HTERT RPE-1 (cell line): Measurements from ENCODE around the gene SLC5A5.

Experiments
- in situ Hi-C: fragments of 300-500 bp; cut with MboI; formaldehyde crosslinking; loops from 4 replicates; pipeline ENCODE4 v1.14.3; 2020; ENCODE audit warnings: low sequenced_read_pairs

SLC5A5 gene

DNA sequence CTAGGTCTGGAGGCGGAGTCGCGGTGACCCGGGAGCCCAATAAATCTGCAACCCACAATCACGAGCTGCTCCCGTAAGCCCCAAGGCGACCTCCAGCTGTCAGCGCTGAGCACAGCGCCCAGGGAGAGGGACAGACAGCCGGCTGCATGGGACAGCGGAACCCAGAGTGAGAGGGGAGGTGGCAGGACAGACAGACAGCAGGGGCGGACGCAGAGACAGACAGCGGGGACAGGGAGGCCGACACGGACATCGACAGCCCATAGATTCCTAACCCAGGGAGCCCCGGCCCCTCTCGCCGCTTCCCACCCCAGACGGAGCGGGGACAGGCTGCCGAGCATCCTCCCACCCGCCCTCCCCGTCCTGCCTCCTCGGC lies at the start of gene SLC5A5:
Gene SLC5A5 (plus strand): TSS at position 68 of the 373 bp plus-strand sequence. CDS start 375 bp downstream, outside the sequence.
- in situ Hi-C loops: no loop called here

DNA sequence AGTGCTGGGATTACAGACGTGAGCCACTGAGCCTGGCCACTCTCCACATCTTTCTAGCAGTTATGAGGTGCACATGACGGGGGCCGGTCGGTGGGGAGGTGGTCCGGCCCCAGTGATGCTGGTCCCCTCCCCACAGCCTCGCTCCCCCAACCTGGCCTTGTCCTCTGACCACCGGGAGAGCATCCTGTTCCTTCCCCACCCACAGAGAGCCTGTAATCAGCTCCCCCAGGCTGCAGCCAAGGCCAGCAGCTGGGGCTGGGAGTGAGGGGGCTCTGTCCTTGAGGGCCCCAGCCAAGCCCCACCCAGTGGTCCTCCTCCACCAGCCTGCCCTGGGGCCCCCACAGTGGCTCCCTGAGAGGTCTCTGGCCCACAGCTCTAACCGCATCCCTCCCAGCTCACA lies 47.4 kb upstream of the SLC5A5 start:
- in situ Hi-C loops: no loop called here

DNA sequence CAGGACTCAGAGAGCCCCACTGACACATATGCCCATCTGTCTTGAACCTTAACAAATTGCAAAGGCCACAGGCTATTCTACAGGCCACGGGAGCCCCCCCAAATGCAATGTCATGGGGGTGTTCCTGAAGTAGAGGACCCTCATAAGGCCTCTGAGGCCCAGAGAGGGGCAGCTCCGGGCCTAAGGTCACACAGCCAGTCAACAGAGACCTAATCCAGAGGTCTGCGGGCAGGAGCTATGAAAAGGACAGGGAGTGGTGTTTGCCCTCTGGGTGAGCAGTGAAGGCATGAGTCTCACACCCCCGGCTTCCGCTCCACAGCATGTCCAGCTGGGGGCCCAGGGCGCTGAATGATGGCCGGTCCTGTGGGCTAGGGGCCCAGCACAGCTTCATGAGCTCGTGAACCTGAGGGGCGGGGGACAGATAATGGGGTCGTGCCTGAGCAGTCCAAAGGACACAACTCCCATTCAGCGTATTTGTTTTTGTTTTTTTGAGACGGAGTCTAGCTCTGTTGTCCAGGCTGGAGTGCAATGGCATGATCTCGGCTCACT lies 45.2 kb upstream of the SLC5A5 start:
- in situ Hi-C loops: no loop called here

DNA sequence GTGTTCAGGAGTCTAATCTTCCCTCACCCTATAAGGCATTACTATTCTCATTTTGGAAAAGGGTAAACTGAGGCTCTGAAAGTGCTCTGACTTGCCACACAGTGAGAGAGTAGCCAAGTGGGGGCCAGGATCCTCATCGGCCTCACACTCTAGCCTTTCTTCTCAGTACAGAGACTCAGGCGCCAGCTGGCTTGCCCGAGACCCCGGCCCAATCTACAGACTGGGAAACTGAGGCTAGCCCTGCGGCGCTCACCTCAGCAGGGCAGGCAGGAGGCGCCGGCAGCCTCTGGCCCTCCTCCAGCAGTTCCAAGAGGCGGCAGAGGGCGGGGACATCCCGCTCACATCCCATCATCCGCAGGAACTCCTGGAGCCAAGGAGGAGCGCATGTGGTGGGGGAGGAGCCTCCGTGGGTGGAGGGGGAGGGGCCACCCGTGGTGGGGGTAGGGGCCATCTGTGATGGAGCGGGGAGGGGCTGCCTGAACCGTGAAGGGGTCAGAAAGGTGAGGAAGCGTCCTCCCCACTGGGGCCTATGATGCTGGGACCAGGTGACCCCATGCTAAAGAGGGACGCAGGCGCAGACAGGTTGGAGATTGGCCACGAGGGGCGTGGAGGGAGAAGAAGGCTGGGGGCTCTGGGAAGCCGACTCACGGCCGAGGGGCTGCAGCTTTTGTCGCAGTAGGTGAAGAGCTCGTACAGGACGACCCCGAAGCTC lies 41.7 kb upstream of the SLC5A5 start:
- in situ Hi-C loops: no loop called here

DNA sequence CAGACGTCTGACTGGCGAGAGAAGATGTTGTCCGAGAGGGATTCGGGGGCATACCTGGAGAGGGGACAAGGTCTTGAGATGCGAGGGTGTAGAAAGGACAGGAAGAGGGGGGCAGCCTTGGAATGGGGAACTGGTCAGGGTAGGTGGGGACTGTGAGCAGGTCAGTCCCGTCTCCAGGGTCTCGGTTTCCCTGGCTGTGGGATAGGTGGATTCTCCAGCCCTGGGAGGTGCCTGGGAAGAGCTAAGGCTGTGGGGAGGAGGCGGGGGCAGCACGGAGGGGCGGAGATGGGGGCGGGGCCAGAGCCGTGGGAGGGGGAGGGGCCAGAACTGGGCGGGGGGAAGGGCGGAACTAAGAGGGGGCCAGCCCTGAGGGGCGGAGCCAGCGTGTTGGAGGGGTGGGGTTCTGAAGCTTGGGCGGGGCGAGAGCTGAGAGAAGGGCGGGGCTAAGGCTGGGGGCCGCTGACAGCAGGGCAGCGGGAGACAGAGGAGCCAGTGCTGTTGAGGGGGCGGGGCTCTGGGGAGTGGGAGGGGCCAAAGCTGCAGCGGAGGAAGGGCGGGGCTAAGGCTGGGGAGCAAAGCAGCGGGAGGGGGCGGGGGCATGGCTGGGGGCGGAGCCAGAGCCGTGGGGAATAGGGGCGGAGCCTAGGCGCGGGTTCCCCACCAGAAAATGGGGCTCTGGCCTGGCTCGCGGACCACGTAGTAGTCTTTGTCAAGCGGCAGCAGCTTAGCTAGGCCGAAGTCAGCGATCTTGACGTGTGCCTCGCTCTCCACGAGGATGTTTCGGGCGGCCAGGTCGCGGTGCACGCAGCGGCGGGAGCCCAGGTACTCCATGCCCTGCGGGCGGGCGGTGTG lies 41.0 kb upstream of the SLC5A5 start:
- in situ Hi-C loops: no loop called here

DNA sequence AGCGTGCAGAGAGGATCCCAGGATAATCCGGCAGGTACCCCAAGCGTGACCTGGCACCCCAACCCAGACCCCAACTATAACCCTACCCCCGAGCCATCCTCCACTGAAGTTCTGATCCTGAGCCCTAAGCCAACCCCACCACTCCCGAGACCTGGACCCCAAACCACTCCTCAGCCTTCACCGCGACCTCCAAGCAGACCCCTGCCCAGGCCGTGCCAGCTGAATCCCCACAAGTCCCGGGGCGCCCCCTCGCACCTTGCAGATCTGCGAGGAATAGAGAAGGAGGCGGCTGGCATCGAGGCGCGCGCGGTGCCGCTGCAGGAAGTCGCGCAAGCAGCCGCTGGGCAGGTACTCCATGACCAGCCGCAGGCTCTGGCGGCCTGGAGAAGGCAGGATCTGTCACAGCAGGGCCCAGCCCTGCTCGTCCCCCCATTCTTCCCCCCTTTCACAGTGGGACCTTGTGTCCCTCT lies 40.3 kb upstream of the SLC5A5 start:
- in situ Hi-C loops: no loop called here

DNA sequence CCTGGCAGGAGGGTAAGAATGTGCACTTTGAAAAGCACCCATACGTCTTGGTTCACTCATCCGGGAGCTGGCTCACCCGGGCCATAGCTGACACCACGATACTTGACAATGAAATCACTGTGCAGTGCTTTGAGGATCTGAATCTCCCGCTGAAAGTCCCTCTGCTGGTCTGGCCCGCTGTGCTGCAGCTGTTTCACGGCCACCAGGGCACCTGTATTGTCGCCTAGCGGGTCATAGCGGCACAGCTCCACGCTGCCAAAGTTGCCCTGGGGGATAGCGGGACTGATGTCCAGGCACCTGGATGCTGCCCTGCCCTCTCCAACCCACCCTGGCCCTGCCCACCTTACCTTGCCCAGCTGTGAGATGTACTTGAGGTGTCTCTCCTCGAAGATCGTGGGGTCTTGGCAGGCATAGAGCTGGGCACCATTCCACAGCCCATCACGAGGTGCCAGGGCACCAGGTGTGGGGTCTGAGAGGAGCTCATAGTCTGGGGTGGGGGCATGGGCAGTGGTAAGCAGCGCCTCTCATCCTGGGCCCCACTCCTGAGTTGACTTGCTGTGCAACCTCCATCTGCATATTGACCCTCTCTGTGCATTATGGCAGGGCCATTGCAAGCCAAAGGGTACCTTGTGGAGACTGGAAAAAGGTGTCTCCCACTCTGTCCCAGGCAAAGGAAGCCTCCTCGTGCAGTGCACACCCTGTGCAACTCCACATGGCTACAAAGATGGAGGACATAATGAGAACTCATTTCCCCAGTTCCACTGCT lies 39.1 kb upstream of the SLC5A5 start:
- in situ Hi-C loops: no loop called here

DNA sequence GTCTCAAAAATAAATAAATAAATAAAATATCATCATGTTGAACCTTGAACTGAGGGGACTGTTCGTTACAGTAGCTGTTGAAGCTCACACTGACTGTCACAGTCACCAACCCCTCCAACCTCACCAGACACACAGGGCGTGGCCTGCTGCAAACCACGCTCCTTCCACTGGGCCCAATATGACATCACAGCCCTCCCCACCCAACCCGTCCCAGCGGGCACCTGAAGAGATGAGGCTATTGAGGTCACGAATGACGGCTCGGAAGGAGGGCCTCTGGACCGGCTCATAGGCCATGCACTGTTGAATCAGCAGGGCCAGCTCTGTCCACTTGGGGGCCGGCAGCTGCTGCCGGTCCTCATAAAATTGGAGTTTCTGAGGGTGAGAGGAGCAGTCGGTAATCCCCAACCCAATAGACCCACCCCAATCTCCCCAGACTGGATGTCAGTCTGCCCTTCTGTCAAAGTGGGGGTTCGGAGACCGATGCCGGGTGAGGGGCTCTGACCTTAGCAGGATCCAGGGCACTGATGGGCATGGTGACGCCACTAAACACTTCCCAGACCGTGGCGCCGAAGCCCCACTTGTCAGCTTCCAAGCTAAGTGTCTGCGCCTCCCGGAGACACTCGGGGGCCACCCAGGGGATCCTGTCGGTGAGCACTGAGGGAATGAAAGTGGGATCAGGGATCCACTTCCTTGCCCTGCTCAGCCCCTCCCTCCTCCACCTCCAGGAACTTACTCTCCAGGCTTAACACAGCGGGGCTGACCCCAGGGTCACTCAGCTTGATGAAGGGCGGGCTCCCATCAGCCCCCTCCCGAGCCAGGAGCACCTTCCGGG lies 37.2 kb upstream of the SLC5A5 start:
- in situ Hi-C loops: no loop called here

DNA sequence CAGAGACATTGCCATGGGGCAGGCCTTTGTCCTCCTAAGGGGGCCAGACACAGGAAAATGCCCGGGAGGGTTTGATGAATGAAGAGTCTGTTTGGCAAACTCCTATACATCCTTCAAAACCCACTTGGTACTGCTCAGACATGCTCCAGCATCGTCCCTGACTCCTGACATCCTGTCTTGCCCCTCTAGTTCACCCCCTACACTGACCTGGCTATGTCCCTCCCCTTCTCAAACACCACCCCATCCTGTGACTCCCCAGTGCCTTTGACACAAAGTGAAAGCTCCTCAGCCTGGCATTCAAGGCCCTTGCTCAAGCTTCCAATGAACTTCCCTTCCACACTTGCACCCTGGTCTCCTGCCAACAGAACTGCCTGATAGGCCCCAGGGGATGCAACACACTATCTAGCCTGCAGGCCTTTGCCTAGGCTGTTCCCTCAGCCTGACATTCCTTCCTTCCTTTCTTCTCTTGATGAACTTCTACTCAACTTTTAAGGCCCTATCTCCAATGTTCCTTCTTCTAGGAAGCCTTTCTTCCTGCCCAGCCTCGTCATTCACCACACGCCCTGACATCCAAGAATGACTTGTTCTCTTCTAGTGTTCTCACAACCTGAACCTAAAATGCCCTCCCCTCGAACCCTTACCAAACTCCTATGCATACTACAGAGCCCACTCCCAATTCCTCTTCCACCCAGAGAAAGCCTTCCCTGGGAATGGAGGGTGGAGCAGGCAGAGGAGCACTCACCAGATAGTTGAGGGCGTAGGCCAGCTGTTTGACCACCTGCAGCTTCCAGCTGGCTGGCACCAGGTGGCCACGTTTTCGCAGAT lies 36.4 kb upstream of the SLC5A5 start:
- in situ Hi-C loops: no loop called here

DNA sequence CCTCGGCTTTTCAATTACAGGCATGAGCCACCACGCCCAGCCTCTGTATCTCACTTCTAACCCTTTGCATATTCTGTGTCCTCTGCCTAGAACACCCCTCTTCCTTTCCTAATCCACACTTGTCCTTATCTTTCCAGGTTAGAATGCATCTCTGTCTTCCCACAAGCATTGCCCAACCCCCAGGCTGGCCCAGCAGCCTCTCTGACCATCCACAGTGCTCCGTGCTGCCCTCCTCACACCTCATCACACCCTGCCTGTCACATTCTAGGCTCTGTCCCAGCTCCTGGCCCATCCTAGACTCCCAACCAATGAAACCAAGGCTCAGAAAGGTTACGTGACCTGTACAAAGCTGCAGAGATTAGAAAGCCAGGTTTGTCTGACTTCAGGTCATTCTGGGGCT lies 35.2 kb upstream of the SLC5A5 start:
- in situ Hi-C loops: no loop called here

DNA sequence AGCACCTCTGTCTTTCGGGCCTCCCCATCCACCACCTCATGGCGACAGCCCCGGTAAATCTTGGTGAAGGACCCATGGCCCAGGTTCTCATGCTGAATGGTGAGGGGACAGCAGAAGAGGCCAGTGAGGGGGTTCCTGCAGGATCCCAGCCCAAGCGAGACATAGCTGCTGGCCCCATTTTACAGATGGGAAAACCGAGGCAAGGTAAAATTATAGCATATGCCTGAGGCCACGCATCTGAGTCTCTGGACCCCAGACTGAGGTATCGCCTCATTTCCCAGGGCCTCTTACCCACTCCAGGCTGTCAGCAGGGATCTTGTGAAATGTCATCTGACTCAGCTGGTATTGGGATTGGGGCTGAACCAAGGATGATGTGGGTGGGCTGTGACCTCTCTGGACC lies 33.8 kb upstream of the SLC5A5 start:
- in situ Hi-C loops: no loop called here

DNA sequence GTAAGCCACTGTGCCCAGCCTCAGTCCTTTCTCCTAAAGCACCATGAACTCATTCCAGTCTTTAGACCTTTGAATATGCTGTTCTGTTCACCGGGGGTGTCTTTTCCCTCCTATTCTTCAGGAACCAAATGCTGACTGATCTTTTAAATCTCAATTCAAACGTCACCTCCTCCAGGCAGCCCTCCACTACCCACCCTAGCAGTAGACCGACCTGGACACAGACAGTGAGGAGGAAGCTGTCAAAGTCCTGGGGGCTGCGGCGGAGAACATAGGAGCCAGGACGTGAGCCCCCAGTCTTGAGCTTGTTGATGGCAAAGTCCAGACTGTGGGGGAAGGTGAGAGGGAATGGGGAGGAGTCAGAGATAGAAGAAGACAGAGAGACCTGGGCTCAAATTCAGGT lies 31.7 kb upstream of the SLC5A5 start:
- in situ Hi-C loops: no loop called here

DNA sequence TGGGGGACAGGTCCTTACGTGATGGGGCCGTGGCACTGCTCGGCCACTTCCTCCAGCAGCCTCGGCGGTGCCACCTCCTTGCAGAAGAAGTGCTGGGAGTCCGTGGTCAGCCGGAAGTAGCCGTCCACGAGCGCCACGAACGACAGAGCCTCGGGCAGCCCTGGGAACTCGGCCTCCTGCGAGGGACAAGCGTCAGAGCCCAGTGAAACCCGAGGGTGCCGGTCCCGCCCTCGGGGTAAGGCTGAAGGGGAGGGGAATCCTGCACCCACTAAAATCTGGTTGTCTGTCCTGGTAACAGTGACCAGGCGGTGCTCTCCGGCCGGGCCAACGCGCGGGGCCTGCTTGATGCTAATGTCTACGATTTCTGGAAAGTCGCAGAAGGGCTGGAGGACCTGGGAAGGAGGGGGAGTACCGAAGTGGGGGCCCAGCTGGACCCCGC lies 30.4 kb upstream of the SLC5A5 start:
- in situ Hi-C loops: no loop called here

DNA sequence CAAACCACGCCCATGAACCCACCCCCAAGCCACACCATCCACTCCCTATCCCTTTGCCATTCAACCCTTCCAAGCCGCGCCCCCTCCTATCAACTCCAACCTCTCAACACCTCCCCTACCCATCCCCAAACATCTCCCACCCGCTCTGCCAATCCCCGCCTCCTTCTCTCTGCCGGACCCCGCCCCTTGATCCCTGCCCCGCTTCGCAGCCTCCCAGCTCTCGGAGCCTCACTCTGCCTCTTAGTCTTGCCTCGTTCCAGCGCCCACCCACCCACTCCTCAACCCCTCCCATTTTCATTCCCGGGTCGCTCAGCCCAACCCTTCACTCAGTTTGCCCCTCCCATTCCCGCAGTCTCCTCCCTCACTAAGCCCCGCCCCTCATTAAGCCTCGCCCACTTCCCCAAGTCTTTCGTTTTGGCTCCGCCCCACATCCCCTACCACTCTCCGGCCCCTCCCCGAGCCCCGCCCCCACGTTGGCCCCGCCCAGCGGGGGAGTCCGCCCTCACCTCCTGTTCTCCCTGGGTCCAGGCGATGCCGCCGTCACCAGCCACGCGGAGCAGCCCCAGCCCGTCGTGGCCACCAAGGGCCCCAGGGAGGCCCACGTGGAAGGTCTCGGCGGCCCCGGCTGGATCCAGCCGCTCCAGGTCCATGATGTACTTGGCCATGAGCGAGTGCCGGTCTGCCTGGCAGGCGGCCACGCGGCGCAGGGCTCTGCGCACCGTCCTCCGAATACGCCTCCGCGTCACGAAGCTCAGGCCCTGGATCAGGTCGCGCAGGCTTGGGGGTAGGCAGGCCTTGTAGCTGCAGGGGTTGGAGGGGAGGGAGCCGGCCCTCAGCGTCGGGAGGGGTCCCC lies 29.7 kb upstream of the SLC5A5 start:
- in situ Hi-C loops: no loop called here

DNA sequence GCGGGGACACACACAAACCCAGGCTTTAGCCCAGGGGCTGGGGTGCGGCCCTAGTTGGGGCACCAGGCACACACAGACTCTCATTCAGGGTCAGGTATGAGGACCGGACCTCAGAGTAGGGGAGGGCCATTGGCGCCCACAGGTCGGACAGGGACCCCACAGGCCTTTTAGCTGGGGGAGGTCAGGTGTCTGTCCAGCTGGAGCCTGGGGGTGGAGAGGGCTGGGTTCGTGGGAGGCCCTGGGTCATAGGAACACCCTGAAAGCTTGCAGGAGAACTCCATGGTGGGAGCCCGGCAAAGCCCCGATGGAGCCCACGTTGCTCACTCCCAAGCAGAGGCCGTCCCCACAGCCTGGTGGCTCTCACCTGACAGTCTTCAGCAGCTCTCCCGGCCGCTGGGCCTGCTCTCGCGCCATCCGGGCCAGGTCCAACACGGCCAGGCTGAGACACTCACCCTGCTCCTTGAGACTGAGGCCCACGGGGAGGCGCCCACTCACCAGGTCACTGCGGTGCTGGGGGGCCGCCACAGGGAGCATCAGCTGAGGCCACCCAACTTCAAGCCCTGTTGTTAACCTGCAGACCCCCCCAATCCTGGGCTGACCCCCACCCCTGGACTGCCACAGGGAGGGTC lies 29.0 kb upstream of the SLC5A5 start:
- in situ Hi-C loops: no loop called here

DNA sequence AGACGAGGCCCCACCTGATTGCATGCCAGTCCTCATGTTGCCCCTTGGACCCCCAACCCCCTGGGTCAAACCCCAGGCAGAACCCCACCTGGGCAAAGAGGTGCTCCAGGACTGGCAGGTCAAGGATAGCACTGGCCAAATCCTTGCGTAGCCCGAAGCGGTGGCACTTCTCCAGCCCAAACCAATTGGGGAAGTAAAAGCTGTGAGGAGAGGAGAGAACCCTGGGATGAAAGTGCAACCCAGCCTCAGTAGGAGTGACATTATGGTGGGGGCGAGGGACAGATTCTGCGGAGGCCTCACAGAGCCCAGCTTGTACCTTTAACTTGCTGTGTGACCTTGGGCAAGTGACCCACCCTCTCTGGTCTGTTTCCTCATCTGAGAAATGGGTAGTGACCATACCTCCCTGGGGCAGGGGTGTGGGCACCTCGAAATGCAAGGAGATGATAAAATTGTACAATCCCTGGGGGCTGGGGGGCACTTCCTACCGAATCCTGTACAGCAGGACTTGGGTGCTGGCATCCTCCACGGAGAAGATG lies 28.4 kb upstream of the SLC5A5 start:
- in situ Hi-C loops: no loop called here

DNA sequence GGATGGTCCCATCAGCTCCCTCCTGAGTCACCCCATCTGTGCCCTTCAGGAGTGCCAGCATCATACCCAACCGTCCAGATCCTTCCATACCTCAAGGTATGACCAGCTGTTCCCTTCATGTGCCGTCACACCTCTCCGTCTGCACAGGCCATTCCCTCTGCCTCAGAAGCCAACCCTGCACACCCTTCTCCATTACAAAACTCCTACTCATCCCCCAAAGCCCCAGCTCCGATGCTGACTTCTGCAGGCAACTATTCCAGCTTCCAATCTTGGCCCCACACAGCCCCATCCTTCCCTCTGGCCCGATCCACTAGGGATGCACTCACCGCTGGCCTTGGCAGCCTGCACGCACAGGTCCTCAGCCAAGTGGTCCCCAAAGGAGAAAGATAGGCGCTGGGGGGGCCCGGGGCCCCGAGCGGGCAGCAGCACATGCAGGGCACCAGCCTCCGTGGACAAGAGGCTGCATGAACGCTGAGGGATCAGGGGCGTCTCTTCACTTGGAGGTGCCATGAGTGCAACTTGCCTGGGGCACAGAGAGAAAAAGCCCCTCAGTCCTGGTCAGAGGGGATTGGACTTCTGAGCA lies 27.7 kb upstream of the SLC5A5 start:
- in situ Hi-C loops: no loop called here
